Vagina (tissue), 2 donors: Measurements from ENCODE around the gene HK3.

Source experiments
- CTCF ChIP-seq, 3 experiments: fragments of 450-650 bp in 2 of 3; fragments of 200-600 bp in 1 of 3; sonication (generic) in 1 of 3; IDR thresholded peaks; one replicate each; pipeline ENCODE4 v1.5.1; 2017 to 2019; ENCODE audit warnings: antibody characterized with exemption in 3 of 3, mild to moderate bottlenecking in 2 of 3, moderate library complexity in 2 of 3
- POLR2A ChIP-seq, 2 donors: fragments of 450-650 bp; IDR thresholded peaks; one replicate each; pipeline ENCODE4 v1.6.1; 2017; ENCODE audit warnings: antibody characterized with exemption in 2 of 2, mild to moderate bottlenecking in 2 of 2, moderate library complexity in 2 of 2
- POLR2AphosphoS5 ChIP-seq, 2 donors: sonication (generic); formaldehyde crosslinking; IDR thresholded peaks; one replicate each; pipeline ENCODE4 v1.9.0; 2017; ENCODE audit warnings: antibody characterized with exemption in 2 of 2, mild to moderate bottlenecking in 2 of 2, low read depth in 1 of 2; ENCODE audit not compliant: insufficient read depth in 1 of 2

GRCh38 chr5:176918613-176919012 is 19.5 kb upstream of the HK3 start:
- TF ChIP-seq POLR2A (IDR thresholded peaks at IDR 0.05) (no peak), CTCF (IDR thresholded peaks at IDR 0.05) (no peak), POLR2AphosphoS5 (IDR thresholded peaks at IDR 0.05; ENCODE audit: insufficient read depth in 1 of 2, low read depth in 1 of 2) (no peak)
